Thyroid gland (tissue), 4 donors: ENCODE measurements around the gene ARMC5.

Source experiments
- POLR2A ChIP-seq, 2 donors: fragments of 450-650 bp; IDR thresholded peaks; one replicate each; pipeline ENCODE4 v1.6.1; 2017; ENCODE audit warnings: antibody characterized with exemption in 2 of 2, mild to moderate bottlenecking in 2 of 2, moderate library complexity in 1 of 2
- TF ChIP-seq, protein P1 (sequence below), 6 experiments: fragments of 200-600 bp in 3 of 6; fragments of 450-650 bp in 3 of 6; sonication (generic) in 3 of 6; IDR thresholded peaks; one replicate each; pipeline ENCODE4 v1.5.1; 2016 to 2019; ENCODE audit warnings: antibody characterized with exemption in 6 of 6, mild to moderate bottlenecking in 2 of 6, inconsistent platforms in 1 of 6, moderate library complexity in 1 of 6

- no peak for TF ChIP-seq POLR2A (IDR thresholded peaks at IDR 0.05)
- TF ChIP-seq, protein P1, sequence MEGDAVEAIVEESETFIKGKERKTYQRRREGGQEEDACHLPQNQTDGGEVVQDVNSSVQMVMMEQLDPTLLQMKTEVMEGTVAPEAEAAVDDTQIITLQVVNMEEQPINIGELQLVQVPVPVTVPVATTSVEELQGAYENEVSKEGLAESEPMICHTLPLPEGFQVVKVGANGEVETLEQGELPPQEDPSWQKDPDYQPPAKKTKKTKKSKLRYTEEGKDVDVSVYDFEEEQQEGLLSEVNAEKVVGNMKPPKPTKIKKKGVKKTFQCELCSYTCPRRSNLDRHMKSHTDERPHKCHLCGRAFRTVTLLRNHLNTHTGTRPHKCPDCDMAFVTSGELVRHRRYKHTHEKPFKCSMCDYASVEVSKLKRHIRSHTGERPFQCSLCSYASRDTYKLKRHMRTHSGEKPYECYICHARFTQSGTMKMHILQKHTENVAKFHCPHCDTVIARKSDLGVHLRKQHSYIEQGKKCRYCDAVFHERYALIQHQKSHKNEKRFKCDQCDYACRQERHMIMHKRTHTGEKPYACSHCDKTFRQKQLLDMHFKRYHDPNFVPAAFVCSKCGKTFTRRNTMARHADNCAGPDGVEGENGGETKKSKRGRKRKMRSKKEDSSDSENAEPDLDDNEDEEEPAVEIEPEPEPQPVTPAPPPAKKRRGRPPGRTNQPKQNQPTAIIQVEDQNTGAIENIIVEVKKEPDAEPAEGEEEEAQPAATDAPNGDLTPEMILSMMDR (IDR thresholded peaks at IDR 0.05): no peak
These were observed 29.5 kb upstream of the ARMC5 start for GRCh38 chr16:31429796-31430195.
